ELF-1 (cell line): Measurements from ENCODE around the gene TTYH2.

Source experiments
- DNase-seq: peaks from one replicate; pipeline ENCODE4 v3.0.0-alpha.2; 2016; ENCODE audit warnings: low read depth, low spot score

The TTYH2 gene

GRCh38 chr17:74235040-74235581 lies 21.7 kb downstream of the TTYH2 start:
- no peak for DNase-seq

- DNase-seq: peak; percentile 37
These were observed 22.6 kb downstream of the TTYH2 start for GRCh38 chr17:74235911-74236371.

- no peak for DNase-seq
These were observed 23.9 kb downstream of the TTYH2 start for GRCh38 chr17:74237321-74237720.

DNA sequence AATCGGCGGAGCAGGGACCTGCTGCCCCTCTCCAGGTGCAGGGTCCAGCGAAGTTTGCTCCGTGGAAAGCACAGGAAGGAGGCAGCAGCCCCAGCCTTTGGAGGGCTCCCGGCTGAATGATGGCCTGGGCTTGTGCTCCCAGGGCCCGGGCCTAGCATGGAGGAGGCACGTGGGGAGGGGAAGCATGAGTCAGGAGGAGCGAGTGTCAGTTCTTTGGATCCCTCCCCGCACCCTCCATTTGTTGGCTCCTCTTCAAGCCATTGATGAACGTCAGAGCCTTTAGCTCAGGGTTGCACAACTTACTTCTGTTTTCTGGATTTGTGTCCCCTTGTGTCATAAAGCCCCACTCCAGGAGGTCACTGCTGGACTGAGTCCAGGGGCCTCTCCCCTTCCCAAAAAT lies 25.8 kb downstream of the TTYH2 start:
- no peak for DNase-seq

DNA sequence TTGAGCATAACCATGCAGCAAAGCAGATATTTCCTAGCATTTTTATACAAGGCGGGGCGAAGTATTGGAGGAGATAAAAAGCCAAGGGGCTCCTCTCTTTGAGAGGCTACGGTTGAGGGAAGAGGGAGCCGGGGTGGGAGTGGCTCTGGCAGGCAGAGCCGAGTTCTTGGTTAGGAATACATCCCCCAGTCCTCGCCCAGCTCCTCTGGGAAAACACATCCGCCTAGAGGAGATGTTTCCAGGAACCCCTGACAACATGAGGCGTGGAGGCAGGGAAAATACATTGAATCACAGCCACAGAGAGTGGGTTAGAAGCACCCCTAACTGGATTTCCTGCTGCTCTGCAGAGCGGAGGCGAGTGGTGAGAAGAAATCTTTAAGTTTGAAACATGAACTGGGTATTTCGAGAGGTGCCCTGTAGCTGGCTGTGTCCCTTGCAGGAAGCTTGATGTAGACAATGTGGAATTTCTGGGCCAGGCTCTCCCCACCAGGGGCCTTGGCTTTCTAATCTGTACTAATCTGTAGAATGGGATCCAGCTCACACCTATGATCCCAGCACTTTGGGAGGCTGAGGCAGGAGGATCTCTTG lies 27.3 kb downstream of the TTYH2 start:
- no peak for DNase-seq

DNA sequence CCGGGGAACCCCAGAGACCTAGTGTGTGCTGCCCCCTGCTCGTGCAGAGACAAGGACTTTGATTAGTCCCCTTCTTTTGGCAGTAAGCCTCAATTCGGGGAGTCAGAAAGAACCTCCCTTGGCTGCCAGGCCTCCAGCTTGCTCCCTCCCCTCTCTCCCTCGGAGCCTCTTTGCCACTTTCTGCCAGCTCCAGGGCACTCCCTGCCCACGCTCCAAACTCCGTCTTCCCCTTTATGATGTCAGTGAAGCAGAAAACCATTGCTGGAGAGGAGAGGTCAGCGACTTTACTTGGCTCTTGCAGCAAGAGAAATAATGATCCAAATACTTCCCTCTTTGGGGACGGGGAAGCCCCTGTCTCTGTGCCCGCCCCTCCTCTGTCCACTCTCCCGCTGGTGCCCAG lies 28.1 kb downstream of the TTYH2 start:
- no peak for DNase-seq

DNA sequence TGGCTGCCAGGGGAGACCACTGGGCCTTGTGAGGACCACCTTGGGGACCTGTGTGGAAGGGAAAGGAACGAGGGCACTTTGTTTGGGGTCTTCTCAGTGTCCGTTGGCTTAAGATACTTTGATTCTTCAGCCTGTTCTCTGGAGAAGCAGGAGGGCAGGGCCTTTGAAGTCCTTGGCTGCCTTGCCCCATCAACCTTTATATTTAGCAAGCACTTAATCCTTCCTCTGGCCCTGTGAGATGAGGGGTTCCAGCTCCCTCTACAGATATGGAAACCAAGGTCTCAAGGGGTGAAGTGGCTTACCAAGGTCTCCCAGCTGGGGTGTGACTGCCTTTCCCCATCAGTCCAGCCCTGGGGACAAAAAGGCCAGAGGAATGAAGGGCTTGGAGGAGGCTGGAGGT lies 28.5 kb downstream of the TTYH2 start:
- no peak for DNase-seq

GRCh38 chr17:74243013-74243755 lies 29.8 kb downstream of the TTYH2 start:
- DNase-seq: no peak

GRCh38 chr17:74244128-74244527 lies 30.8 kb downstream of the TTYH2 start:
- no peak for DNase-seq

DNA sequence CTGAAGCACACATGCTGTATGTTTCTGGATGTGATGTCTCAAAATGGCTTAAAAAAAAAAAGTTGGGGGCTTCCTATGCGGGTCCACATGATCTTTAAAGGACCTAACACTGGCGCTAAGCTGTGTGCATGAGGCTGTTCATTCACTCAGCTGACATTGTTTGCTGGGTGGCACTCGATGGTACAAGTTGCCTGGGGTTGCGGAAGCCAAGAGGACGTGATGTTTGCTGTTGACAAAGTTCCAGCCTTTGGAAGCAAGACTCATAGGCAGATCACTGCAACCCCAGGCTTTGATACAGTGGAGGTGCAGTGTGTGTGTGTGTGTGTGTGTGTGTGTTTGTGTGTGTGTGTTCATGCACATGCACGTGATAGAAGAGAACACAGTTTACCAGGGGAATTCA lies 31.2 kb downstream of the TTYH2 start:
- no peak for DNase-seq

DNA sequence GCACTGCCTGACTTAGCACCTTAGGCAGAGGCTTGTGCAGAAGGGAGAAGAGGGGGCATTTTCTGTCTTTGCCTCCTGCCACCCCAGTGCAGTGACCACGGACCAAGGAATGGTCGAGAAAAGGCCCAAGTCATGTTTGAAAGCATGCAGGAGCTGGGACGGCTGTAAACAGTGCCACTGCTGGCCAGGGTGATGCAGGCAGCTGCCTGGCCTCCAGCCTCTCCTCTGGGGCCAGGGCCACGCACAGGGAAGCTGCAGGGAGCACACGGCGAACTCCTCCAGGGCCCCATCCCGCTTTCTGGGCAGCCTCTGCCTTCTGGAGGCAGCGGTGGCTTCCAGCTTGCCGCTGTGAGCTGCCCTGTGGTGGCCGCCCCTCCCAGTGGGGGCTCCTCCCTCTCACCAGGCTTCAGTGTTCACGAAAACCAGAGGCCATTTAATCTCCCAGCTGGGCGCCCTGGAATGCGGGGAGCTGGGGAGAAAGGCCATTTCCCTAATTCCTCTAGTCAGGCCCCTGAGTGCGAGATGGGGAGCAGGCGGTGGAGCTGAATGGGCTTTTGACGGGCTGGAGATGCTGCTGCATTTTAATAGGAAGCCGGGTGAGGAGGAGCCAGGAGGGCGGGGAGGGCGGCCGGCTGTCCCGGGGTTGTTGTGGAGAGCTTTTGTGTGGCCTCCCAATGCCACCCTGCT lies 31.9 kb downstream of the TTYH2 start:
- peak; percentile 78 for DNase-seq

DNA sequence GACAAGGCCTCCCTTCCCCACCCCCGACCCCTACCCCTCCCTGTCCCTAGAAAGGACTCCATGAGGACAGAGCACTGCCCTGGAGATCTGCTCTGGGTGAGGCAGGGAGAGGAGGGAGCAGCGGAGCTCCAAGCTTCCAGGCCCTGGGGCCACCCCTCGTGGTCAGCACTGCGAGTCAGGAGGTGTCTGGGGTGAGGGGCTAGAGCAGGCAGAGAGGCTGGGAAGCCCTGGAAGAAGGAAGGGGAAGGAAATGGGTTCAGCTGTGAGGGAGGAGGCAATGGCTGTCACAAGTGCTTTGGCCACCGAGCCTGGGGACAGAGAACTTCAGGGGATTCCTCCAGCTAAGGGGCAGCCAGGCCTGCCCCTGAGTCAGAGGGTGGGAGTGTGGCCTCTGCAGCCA lies 32.5 kb downstream of the TTYH2 start:
- DNase-seq: no peak

GRCh38 chr17:74249590-74250270 lies 36.4 kb downstream of the TTYH2 start:
- DNase-seq: no peak

- no peak for DNase-seq
These were observed 37.1 kb downstream of the TTYH2 start for GRCh38 chr17:74250324-74250995.

- no peak for DNase-seq
These were observed 37.7 kb downstream of the TTYH2 start for GRCh38 chr17:74251051-74251450.

- no peak for DNase-seq
These were observed 38.2 kb downstream of the TTYH2 start for GRCh38 chr17:74251569-74251968.

GRCh38 chr17:74252211-74252610 lies 38.8 kb downstream of the TTYH2 start:
- no peak for DNase-seq

- peak; percentile 27 for DNase-seq
These were observed 39.7 kb downstream of the TTYH2 start for GRCh38 chr17:74253036-74253435.

DNA sequence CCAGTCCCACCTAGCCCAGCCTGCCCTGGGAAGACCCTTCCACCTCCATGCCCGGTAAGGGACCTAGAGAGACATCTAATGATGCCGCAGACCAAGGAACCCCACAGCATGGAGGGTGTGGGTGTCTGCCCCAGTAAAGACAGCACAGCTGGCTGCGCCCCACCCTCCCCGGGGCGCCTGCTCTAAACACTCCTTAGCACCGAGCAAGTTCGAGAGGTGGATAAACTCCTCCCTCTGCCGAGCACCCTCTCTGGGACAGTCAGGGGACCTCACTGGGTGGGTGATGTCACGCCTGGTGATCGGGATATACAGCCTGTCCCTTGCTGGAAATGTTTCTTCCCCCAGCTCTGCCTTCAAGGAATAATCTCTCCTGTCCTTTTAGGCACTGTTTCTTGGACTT lies 43.9 kb downstream of the TTYH2 start:
- no peak for DNase-seq

- DNase-seq: peak; percentile 38
These were observed 46.5 kb downstream of the TTYH2 start for GRCh38 chr17:74259667-74260524.

GRCh38 chr17:74260525-74260850 lies 47.1 kb downstream of the TTYH2 start:
- peak; percentile 76 for DNase-seq
